Upper lobe of left lung (tissue), 4 donors: ENCODE measurements around the gene BPIFB1.

Experiments used
- EP300 ChIP-seq, 4 donors: sonication (generic); formaldehyde crosslinking; IDR thresholded peaks; one replicate each; pipeline ENCODE4 v1.5.1; 2017; ENCODE audit warnings: antibody characterized with exemption in 4 of 4, control low read depth in 2 of 4
- POLR2A ChIP-seq, 4 donors: fragments of 450-650 bp; IDR thresholded peaks; one replicate each; pipeline ENCODE4 v1.5.1; 2016 to 2017; ENCODE audit warnings: antibody characterized with exemption in 4 of 4, mild to moderate bottlenecking in 2 of 4
- POLR2AphosphoS5 ChIP-seq, 2 donors: sonication (generic); formaldehyde crosslinking; IDR thresholded peaks; one replicate each; pipeline ENCODE4 v1.5.1; 2017; ENCODE audit warnings: antibody characterized with exemption in 2 of 2
- TF ChIP-seq, protein P1 (sequence below), 6 experiments: fragments of 450-650 bp in 4 of 6; fragments of 200-600 bp in 2 of 6; sonication (generic) in 2 of 6; IDR thresholded peaks; one replicate each; pipeline ENCODE4 v1.5.1; 2016 to 2019; ENCODE audit warnings: antibody characterized with exemption in 6 of 6

DNA sequence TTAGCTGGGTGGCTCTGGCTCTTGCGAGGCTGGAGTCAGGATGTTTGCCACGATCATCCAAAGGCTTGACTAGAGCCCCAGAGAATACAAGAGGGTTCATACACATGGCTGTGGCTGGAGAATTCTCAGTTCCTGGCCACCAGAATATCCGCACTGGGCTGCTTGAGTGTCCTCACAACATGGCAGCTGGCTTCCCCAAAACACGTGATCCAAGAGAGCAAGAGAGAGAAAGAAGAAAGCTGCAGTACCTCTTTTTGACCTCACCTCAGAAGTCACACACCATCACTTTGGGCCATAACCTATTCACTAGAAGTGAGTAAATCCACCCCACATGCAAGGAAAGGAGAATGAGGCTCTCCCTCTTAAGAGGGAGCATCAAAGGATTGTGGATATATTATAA is 21.5 kb upstream of the BPIFB1 start:
- TF ChIP-seq, protein P1, sequence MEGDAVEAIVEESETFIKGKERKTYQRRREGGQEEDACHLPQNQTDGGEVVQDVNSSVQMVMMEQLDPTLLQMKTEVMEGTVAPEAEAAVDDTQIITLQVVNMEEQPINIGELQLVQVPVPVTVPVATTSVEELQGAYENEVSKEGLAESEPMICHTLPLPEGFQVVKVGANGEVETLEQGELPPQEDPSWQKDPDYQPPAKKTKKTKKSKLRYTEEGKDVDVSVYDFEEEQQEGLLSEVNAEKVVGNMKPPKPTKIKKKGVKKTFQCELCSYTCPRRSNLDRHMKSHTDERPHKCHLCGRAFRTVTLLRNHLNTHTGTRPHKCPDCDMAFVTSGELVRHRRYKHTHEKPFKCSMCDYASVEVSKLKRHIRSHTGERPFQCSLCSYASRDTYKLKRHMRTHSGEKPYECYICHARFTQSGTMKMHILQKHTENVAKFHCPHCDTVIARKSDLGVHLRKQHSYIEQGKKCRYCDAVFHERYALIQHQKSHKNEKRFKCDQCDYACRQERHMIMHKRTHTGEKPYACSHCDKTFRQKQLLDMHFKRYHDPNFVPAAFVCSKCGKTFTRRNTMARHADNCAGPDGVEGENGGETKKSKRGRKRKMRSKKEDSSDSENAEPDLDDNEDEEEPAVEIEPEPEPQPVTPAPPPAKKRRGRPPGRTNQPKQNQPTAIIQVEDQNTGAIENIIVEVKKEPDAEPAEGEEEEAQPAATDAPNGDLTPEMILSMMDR (IDR thresholded peaks at IDR 0.05), result no peak
- TF ChIP-seq POLR2A (IDR thresholded peaks at IDR 0.05) (no peak), POLR2AphosphoS5 (IDR thresholded peaks at IDR 0.05) (no peak), EP300 (IDR thresholded peaks at IDR 0.05) (no peak)
